Measurements from ENCODE around the gene PKD1L1.
"Not testable (repeated sequence)": the region's sequence is repeated elsewhere in the genome, so short reads cannot be mapped to it uniquely, and the experiment has no call there.

Gene PKD1L1

GRCh38 chr7:47758546-47758945, 189.7 kb downstream of the PKD1L1 start:
- no peaks in the 10 kb centered on the region for H3K9me3 Mint-ChIP-seq
- H3K4me3 Mint-ChIP-seq = no peak overlapping the region
- ATAC-seq (replicated peaks; ENCODE audit: extremely low read depth, poor library complexity, severe bottlenecking) = no peak
- H3K4me1 Mint-ChIP-seq = no peaks in the 10 kb centered on the region
- no peaks in the 10 kb centered on the region for H3K27me3 Mint-ChIP-seq
- DNase-seq (ENCODE audit: low spot score in 2 of 2) = no peak
- no peaks in the 10 kb centered on the region for H3K36me3 Mint-ChIP-seq (ENCODE audit: insufficient read depth)
- H3K27ac Mint-ChIP-seq (ENCODE audit: low read depth) = no peak overlapping the region

GRCh38 chr7:47757921-47758411, 190.3 kb downstream of the PKD1L1 start:
- no peak for ATAC-seq (replicated peaks; ENCODE audit: extremely low read depth, poor library complexity, severe bottlenecking)
- Mint-ChIP-seq H3K9me3 (no peaks in the 10 kb centered on the region), H3K36me3 (ENCODE audit: insufficient read depth) (no peaks in the 10 kb centered on the region), H3K4me1 (no peaks in the 10 kb centered on the region), H3K27ac (ENCODE audit: low read depth) (no peak overlapping the region), H3K4me3 (no peak overlapping the region), H3K27me3 (no peaks in the 10 kb centered on the region)
- no peak for DNase-seq (ENCODE audit: low spot score in 2 of 2)

GRCh38 chr7:47756636-47757035, 191.6 kb downstream of the PKD1L1 start:
- Mint-ChIP-seq H3K4me1 (no peaks in the 10 kb centered on the region), H3K27me3 (no peaks in the 10 kb centered on the region), H3K27ac (ENCODE audit: low read depth) (no peak overlapping the region), H3K4me3 (no peak overlapping the region), H3K9me3 (no peaks in the 10 kb centered on the region), H3K36me3 (ENCODE audit: insufficient read depth) (no peaks in the 10 kb centered on the region)
- ATAC-seq (replicated peaks; ENCODE audit: extremely low read depth, poor library complexity, severe bottlenecking) (no peak), DNase-seq (ENCODE audit: low spot score in 2 of 2) (no peak)

GRCh38 chr7:47755248-47755647, 193.0 kb downstream of the PKD1L1 start:
- Mint-ChIP-seq H3K9me3 (no peaks in the 10 kb centered on the region), H3K27ac (ENCODE audit: low read depth) (no peak overlapping the region), H3K36me3 (ENCODE audit: insufficient read depth) (no peaks in the 10 kb centered on the region), H3K27me3 (no peaks in the 10 kb centered on the region), H3K4me3 (no peak overlapping the region), H3K4me1 (no peaks in the 10 kb centered on the region)
- DNase-seq (ENCODE audit: low spot score in 2 of 2) = no peak
- no peak for ATAC-seq (replicated peaks; ENCODE audit: extremely low read depth, poor library complexity, severe bottlenecking)

- peaks cover 11% of the 10 kb centered on the region for H3K27me3 Mint-ChIP-seq
- H3K4me3 Mint-ChIP-seq; H3K9me3 Mint-ChIP-seq; H3K27ac Mint-ChIP-seq (ENCODE audit: low read depth); DNase-seq (ENCODE audit: low spot score in 2 of 2); H3K36me3 Mint-ChIP-seq (ENCODE audit: insufficient read depth); ATAC-seq (replicated peaks; ENCODE audit: extremely low read depth, poor library complexity, severe bottlenecking); H3K4me1 Mint-ChIP-seq: not testable (repeated sequence)
Measured at GRCh38 chr7:47751724-47752123, 196.5 kb downstream of the PKD1L1 start.

GRCh38 chr7:47751043-47751442, 197.2 kb downstream of the PKD1L1 start:
- no peak for ATAC-seq (replicated peaks; ENCODE audit: extremely low read depth, poor library complexity, severe bottlenecking)
- Mint-ChIP-seq H3K4me1 (no peaks in the 10 kb centered on the region), H3K27me3 (peaks cover 11% of the 10 kb centered on the region), H3K4me3 (no peak overlapping the region), H3K27ac (ENCODE audit: low read depth) (no peak overlapping the region), H3K36me3 (ENCODE audit: insufficient read depth) (no peaks in the 10 kb centered on the region), H3K9me3 (no peaks in the 10 kb centered on the region)
- DNase-seq (ENCODE audit: low spot score in 2 of 2) = no peak

GRCh38 chr7:47748041-47748440, 200.2 kb downstream of the PKD1L1 start:
- no peaks in the 10 kb centered on the region for H3K4me1 Mint-ChIP-seq
- H3K4me3 Mint-ChIP-seq = no peak overlapping the region
- no peak overlapping the region for H3K27ac Mint-ChIP-seq (ENCODE audit: low read depth)
- ATAC-seq (replicated peaks; ENCODE audit: extremely low read depth, poor library complexity, severe bottlenecking) (no peak), DNase-seq (ENCODE audit: low spot score in 2 of 2) (no peak)
- no peaks in the 10 kb centered on the region for H3K9me3 Mint-ChIP-seq
- peaks cover 11% of the 10 kb centered on the region for H3K27me3 Mint-ChIP-seq
- no peaks in the 10 kb centered on the region for H3K36me3 Mint-ChIP-seq (ENCODE audit: insufficient read depth)

GRCh38 chr7:47747160-47747559, 201.1 kb downstream of the PKD1L1 start:
- Mint-ChIP-seq H3K27ac (ENCODE audit: low read depth) (no peak overlapping the region), H3K27me3 (peaks cover 11% of the 10 kb centered on the region), H3K9me3 (no peaks in the 10 kb centered on the region), H3K4me3 (no peak overlapping the region), H3K4me1 (no peaks in the 10 kb centered on the region), H3K36me3 (ENCODE audit: insufficient read depth) (no peaks in the 10 kb centered on the region)
- ATAC-seq (replicated peaks; ENCODE audit: extremely low read depth, poor library complexity, severe bottlenecking) (no peak), DNase-seq (ENCODE audit: low spot score in 2 of 2) (no peak)

GRCh38 chr7:47746468-47746867, 201.8 kb downstream of the PKD1L1 start:
- no peak overlapping the region for H3K4me3 Mint-ChIP-seq
- DNase-seq (ENCODE audit: low spot score in 2 of 2) (no peak), ATAC-seq (replicated peaks; ENCODE audit: extremely low read depth, poor library complexity, severe bottlenecking) (no peak)
- H3K4me1 Mint-ChIP-seq = no peaks in the 10 kb centered on the region
- no peaks in the 10 kb centered on the region for H3K36me3 Mint-ChIP-seq (ENCODE audit: insufficient read depth)
- H3K27me3 Mint-ChIP-seq = peaks cover 17% of the 10 kb centered on the region
- H3K27ac Mint-ChIP-seq (ENCODE audit: low read depth) = no peak overlapping the region
- no peaks in the 10 kb centered on the region for H3K9me3 Mint-ChIP-seq

- Mint-ChIP-seq H3K9me3 (no peaks in the 10 kb centered on the region), H3K27me3 (peaks cover 25% of the 10 kb centered on the region), H3K4me3 (no peak overlapping the region), H3K36me3 (ENCODE audit: insufficient read depth) (no peaks in the 10 kb centered on the region), H3K4me1 (no peaks in the 10 kb centered on the region), H3K27ac (ENCODE audit: low read depth) (no peak overlapping the region)
- ATAC-seq (replicated peaks; ENCODE audit: extremely low read depth, poor library complexity, severe bottlenecking) = no peak
- no peak for DNase-seq (ENCODE audit: low spot score in 2 of 2)
Measured at GRCh38 chr7:47744883-47745282, 203.4 kb downstream of the PKD1L1 start.

- Mint-ChIP-seq H3K4me1 (peaks cover 2% of the 10 kb centered on the region), H3K27ac (ENCODE audit: low read depth) (no peak overlapping the region), H3K36me3 (ENCODE audit: insufficient read depth) (no peaks in the 10 kb centered on the region), H3K9me3 (no peaks in the 10 kb centered on the region), H3K27me3 (peaks cover 33% of the 10 kb centered on the region), H3K4me3 (no peak overlapping the region)
- no peak for DNase-seq (ENCODE audit: low spot score in 2 of 2)
- ATAC-seq (replicated peaks; ENCODE audit: extremely low read depth, poor library complexity, severe bottlenecking) = no peak
Measured at GRCh38 chr7:47743965-47744591, 204.2 kb downstream of the PKD1L1 start.

GRCh38 chr7:47741984-47742383, 206.3 kb downstream of the PKD1L1 start:
- Mint-ChIP-seq H3K9me3 (no peaks in the 10 kb centered on the region), H3K4me3 (no peak overlapping the region), H3K27ac (ENCODE audit: low read depth) (no peak overlapping the region), H3K4me1 (peaks cover 6% of the 10 kb centered on the region), H3K36me3 (ENCODE audit: insufficient read depth) (no peaks in the 10 kb centered on the region), H3K27me3 (peaks cover 28% of the 10 kb centered on the region)
- ATAC-seq (replicated peaks; ENCODE audit: extremely low read depth, poor library complexity, severe bottlenecking) (no peak), DNase-seq (ENCODE audit: low spot score in 2 of 2) (no peak)

- peaks cover 38% of the 10 kb centered on the region for H3K27me3 Mint-ChIP-seq
- no peak overlapping the region for H3K4me3 Mint-ChIP-seq
- H3K4me1 Mint-ChIP-seq = peaks cover 6% of the 10 kb centered on the region
- DNase-seq (ENCODE audit: low spot score in 2 of 2) (no peak), ATAC-seq (replicated peaks; ENCODE audit: extremely low read depth, poor library complexity, severe bottlenecking) (no peak)
- no peaks in the 10 kb centered on the region for H3K36me3 Mint-ChIP-seq (ENCODE audit: insufficient read depth)
- H3K9me3 Mint-ChIP-seq = no peaks in the 10 kb centered on the region
- no peak overlapping the region for H3K27ac Mint-ChIP-seq (ENCODE audit: low read depth)
Measured at GRCh38 chr7:47739891-47740290, 208.4 kb downstream of the PKD1L1 start.

Data from central memory CD8-positive, alpha-beta T cell (primary cell).